HCT116 (cell line): ENCODE data around the gene JOSD1. TPM values are rescaled to one million over a fixed set of nuclear protein-coding genes. Genes with fewer than 3 reads are reported as not detected.

Experiments
- ATAC-seq: fragments of 200-7000 bp; cut with Tn5 transposase; 2 replicates; pipeline ENCODE4 v1.9.1; 2020; ENCODE audit warnings: mild to moderate bottlenecking, moderate library complexity
- BruUV-seq: library from RNA; stranded (reverse); fragments of 400-500 nt; replicated peaks from 2 replicates; lab custom pipeline; 2021; lab: Mats Ljungman, UMichigan
- CTCF ChIA-PET: fragments of 300-600 bp; sonication (Branson Sonifier 250); formaldehyde crosslinking; loops from one replicate; lab custom pipeline; 2021; ENCODE audit warnings: antibody characterized with exemption; lab: Charles Lee
- POLR2A ChIA-PET: fragments of 300-600, 350-600 bp; sonication (Branson Sonifier 250); formaldehyde crosslinking; loops from one replicate; lab custom pipeline; 2021; ENCODE audit warnings: antibody characterized with exemption; lab: Charles Lee
- RAD21 ChIA-PET, 2 experiments: fragments of 300-600 bp; sonication (Branson Sonifier 250); formaldehyde crosslinking; loops; one replicate each; lab custom pipeline; 2023; ENCODE audit warnings: low total read pairs in 2 of 2; ENCODE audit not compliant: uncharacterized antibody in 2 of 2, unreplicated experiment in 2 of 2, low non-redundant PET in 1 of 2; lab: Charles Lee
- DNase-seq: peaks from one replicate; pipeline ENCODE4 v3.0.0-alpha.2; 2010; ENCODE audit warnings: low read depth, low spot score
- H2AFZ ChIP-seq: fragments of 200-600 bp; shearing (Covaris generic), sonication (generic); 2 replicates; pipeline ENCODE4 v1.6.1; 2017; ENCODE audit warnings: low read depth, mixed run types, mixed read lengths, antibody characterized with exemption, low read length; ENCODE audit not compliant: poor library complexity, severe bottlenecking
- H3K27ac ChIP-seq: 2 replicates; pipeline ENCODE4 v1.5.1; 2012; ENCODE audit warnings: low read depth, low read length
- H3K27me3 ChIP-seq: fragments of 200-600 bp; sonication (generic); 2 replicates; pipeline ENCODE4 v1.6.1; 2016; ENCODE audit warnings: mixed run types, low read length, mixed read lengths; ENCODE audit not compliant: insufficient read depth
- H3K36me3 ChIP-seq, 2 experiments: fragments of 200-500 bp in 1 of 2; fragments of 200-600 bp in 1 of 2; sonication (Bioruptor generic) in 1 of 2; sonication (generic) in 1 of 2; 2 replicates each; pipeline versions ENCODE4 v1.5.1 to v1.6.1; 2014 to 2016; ENCODE audit warnings: low read length in 2 of 2, inconsistent platforms in 1 of 2, mixed read lengths in 1 of 2, mixed run types in 1 of 2; ENCODE audit not compliant: insufficient read depth in 2 of 2, control insufficient read depth in 1 of 2
- H3K4me1 ChIP-seq, 2 experiments: fragments of 200-600 bp in 1 of 2; sonication (generic) in 1 of 2; 2 replicates each; pipeline versions ENCODE4 v1.5.1 to v1.6.1; 2012 to 2017; ENCODE audit warnings: low read length in 2 of 2, inconsistent platforms in 1 of 2, mild to moderate bottlenecking in 1 of 2, mixed read lengths in 1 of 2, mixed run types in 1 of 2, moderate library complexity in 1 of 2; ENCODE audit not compliant: insufficient read depth in 2 of 2, control insufficient read depth in 1 of 2
- H3K4me2 ChIP-seq: fragments of 200-600 bp; sonication (generic); 2 replicates; pipeline ENCODE4 v1.6.1; 2017; ENCODE audit warnings: mixed run types, low read length, mixed read lengths
- H3K4me3 ChIP-seq, 2 experiments: fragments of 200-600 bp in 1 of 2; sonication (generic) in 1 of 2; replicated peaks in 1 of 2; 2 replicates each; pipeline ENCODE4 v1.5.1; 2011 to 2016; ENCODE audit warnings: low read length in 2 of 2, control low read depth in 1 of 2, low read depth in 1 of 2, mild to moderate bottlenecking in 1 of 2, mixed read lengths in 1 of 2, mixed run types in 1 of 2
- H3K79me2 ChIP-seq: fragments of 200-600 bp; sonication (generic); 2 replicates; pipeline ENCODE4 v1.6.1; 2017; ENCODE audit warnings: mild to moderate bottlenecking, mixed run types, low read length, moderate library complexity, mixed read lengths; ENCODE audit not compliant: insufficient read depth
- H3K9ac ChIP-seq: fragments of 200-600 bp; sonication (generic); 2 replicates; pipeline ENCODE4 v1.6.1; 2016; ENCODE audit warnings: low read length, mixed read lengths
- H3K9me2 ChIP-seq: fragments of 200-600 bp; sonication (generic), shearing (Covaris generic); 2 replicates; pipeline ENCODE4 v1.6.1; 2017; ENCODE audit warnings: mixed run types, mild to moderate bottlenecking, moderate library complexity; ENCODE audit not compliant: insufficient read depth
- H3K9me3 ChIP-seq, 2 experiments: fragments of 200-500 bp in 1 of 2; fragments of 200-600 bp in 1 of 2; sonication (Bioruptor generic) in 1 of 2; sonication (generic) in 1 of 2; 2 replicates each; pipeline ENCODE4 v1.6.1; 2014 to 2017; ENCODE audit warnings: low read length in 2 of 2, mixed read lengths in 2 of 2, inconsistent platforms in 1 of 2, low read depth in 1 of 2, mild to moderate bottlenecking in 1 of 2, mixed run types in 1 of 2, moderate library complexity in 1 of 2; ENCODE audit not compliant: control insufficient read depth in 1 of 2, insufficient read depth in 1 of 2
- H4K20me1 ChIP-seq: fragments of 200-600 bp; sonication (generic), shearing (Covaris generic); 2 replicates; pipeline ENCODE4 v1.6.1; 2017; ENCODE audit warnings: mixed run types, mild to moderate bottlenecking, moderate library complexity; ENCODE audit not compliant: insufficient read depth
- CBX3 ChIP-seq: IDR thresholded peaks from 2 replicates; pipeline ENCODE4 v1.6.1; 2012; ENCODE audit warnings: low read depth
- ELF1 ChIP-seq: IDR thresholded peaks from 2 replicates; pipeline ENCODE4 v1.6.1; 2012; ENCODE audit warnings: low read depth, borderline replicate concordance
- EZH2 ChIP-seq: fragments of 200-600 bp; sonication (generic); IDR thresholded peaks from 2 replicates; pipeline ENCODE4 v1.6.1; 2017; ENCODE audit warnings: antibody characterized with exemption, mixed run types
- EZH2phosphoT487 ChIP-seq: fragments of 200-600 bp; IDR thresholded peaks from 2 replicates; pipeline ENCODE4 v1.6.1; 2018; ENCODE audit warnings: antibody characterized with exemption, borderline replicate concordance
- FOSL1 ChIP-seq: IDR thresholded peaks from 2 replicates; pipeline ENCODE4 v1.6.1; 2012; ENCODE audit warnings: low read depth
- JUND ChIP-seq: IDR thresholded peaks from 2 replicates; pipeline ENCODE4 v1.6.1; 2012
- POLR2A ChIP-seq: IDR thresholded peaks from 2 replicates; pipeline ENCODE4 v1.7.0; 2011; ENCODE audit warnings: borderline replicate concordance; ENCODE audit not compliant: insufficient read depth, insufficient read length; ENCODE audit errors: extremely low read depth
- POLR2AphosphoS5 ChIP-seq: IDR thresholded peaks from 2 replicates; pipeline ENCODE4 v1.6.1; 2011; ENCODE audit warnings: mild to moderate bottlenecking, low read depth, low read length, moderate library complexity
- RAD21 ChIP-seq: IDR thresholded peaks from 2 replicates; pipeline ENCODE4 v1.6.1; 2012; ENCODE audit warnings: low read depth, mild to moderate bottlenecking
- SP1 ChIP-seq: IDR thresholded peaks from 2 replicates; pipeline ENCODE4 v1.6.1; 2012; ENCODE audit warnings: low read depth
- SRF ChIP-seq: IDR thresholded peaks from 2 replicates; pipeline ENCODE4 v1.6.1; 2012; ENCODE audit warnings: low read depth
- YY1 ChIP-seq: IDR thresholded peaks from 2 replicates; pipeline ENCODE4 v1.6.1; 2011; ENCODE audit warnings: low read length, low read depth, moderate library complexity, mild to moderate bottlenecking; ENCODE audit not compliant: insufficient replicate concordance; ENCODE audit errors: extremely low read depth
- intact Hi-C: fragments of 100-400 bp; cut with micrococcal nuclease; formaldehyde crosslinking; loops from 2 replicates; pipeline ENCODE4 v1.10.0; 2022
- total RNA-seq: library from RNA; stranded (reverse); gene quantifications from one replicate; pipeline ENCODE4 v1.2.1, GENCODE V29; 2021; ENCODE audit not compliant: unreplicated experiment
- TF ChIP-seq, protein P1 (sequence below), 3 experiments: fragments of 200-600 bp in 1 of 3; sonication (generic) in 1 of 3; IDR thresholded peaks in 2 of 3; conservative IDR thresholded peaks in 1 of 3; 2 replicates each; pipeline ENCODE4 v1.5.1; 2012 to 2017; ENCODE audit warnings: low read depth in 2 of 3, low read length in 2 of 3, antibody characterized with exemption in 1 of 3, borderline replicate concordance in 1 of 3, control low read depth in 1 of 3, mild to moderate bottlenecking in 1 of 3, mixed read lengths in 1 of 3, mixed run types in 1 of 3, moderate library complexity in 1 of 3; ENCODE audit not compliant: insufficient read depth in 1 of 3
- TF ChIP-seq, protein P2 (sequence below): IDR thresholded peaks from 2 replicates; pipeline ENCODE4 v1.6.1; 2012
- TF ChIP-seq, protein P3 (sequence below): IDR thresholded peaks from 2 replicates; pipeline ENCODE4 v1.6.1; 2011; ENCODE audit warnings: mild to moderate bottlenecking, low read length, moderate library complexity; ENCODE audit not compliant: insufficient replicate concordance; ENCODE audit errors: extremely low read depth
- TF ChIP-seq, protein P4 (sequence below): IDR thresholded peaks from 2 replicates; pipeline ENCODE4 v1.6.1; 2012; ENCODE audit warnings: low read depth

Gene JOSD1
- total RNA-seq, 1 experiment from 2014 or later = 67.3 TPM

DNA sequence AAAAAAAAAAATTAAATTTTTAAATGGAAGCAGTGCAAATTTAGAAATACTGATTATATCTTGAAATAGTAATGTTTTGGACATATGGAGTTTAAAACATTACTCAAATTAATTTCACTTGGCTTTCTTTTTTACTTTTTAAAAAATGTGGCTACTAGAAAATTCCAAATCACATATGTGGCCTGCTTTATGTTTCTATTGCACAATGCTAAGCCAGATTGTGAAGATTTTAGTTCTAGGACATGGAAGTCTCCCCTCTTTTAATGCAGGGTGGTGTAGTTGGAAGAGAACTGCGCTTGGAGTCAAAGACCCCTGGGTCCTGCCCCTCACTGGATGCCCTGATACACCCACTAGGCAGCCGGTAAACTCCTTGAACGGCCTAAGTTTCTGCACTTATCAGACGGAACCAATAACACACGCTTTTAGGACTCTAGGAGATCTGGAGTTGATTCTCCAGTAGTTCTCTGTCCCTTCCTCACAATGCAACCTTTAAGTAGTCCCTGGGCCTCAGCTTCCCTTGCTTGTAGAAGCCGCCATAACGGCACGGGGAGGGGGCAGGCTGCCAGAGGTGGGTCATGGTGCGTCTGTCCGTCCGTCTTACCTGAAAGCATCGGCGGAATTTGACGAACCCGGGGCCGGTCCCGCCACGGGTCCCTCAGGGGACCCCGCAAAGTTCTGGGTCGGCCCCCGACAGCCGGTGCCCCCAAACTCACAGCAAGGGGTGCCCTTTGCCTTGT lies 45.1 kb downstream of the JOSD1 start:
- Histone ChIP-seq H3K4me3 (peak overlapping the region; percentile 82 to 84), H3K9me2 (no peaks in the 10 kb centered on the region), H3K36me3 (no peaks in the 10 kb centered on the region), H4K20me1 (no peaks in the 10 kb centered on the region), H3K9ac (peak overlapping the region; percentile 84), H3K4me1 (peaks cover 4 to 24% of the 10 kb centered on the region in 2 experiments; a peak in 3 of 4 replicates), H3K79me2 (peaks cover 12% of the 10 kb centered on the region), H2AFZ (peak overlapping the region; percentile 94), H3K27me3 (no peaks in the 10 kb centered on the region), H3K9me3 (no peaks in the 10 kb centered on the region), H3K27ac (peak overlapping the region; percentile 84), H3K4me2 (peak overlapping the region; percentile 96)
- TF ChIP-seq, protein P1, sequence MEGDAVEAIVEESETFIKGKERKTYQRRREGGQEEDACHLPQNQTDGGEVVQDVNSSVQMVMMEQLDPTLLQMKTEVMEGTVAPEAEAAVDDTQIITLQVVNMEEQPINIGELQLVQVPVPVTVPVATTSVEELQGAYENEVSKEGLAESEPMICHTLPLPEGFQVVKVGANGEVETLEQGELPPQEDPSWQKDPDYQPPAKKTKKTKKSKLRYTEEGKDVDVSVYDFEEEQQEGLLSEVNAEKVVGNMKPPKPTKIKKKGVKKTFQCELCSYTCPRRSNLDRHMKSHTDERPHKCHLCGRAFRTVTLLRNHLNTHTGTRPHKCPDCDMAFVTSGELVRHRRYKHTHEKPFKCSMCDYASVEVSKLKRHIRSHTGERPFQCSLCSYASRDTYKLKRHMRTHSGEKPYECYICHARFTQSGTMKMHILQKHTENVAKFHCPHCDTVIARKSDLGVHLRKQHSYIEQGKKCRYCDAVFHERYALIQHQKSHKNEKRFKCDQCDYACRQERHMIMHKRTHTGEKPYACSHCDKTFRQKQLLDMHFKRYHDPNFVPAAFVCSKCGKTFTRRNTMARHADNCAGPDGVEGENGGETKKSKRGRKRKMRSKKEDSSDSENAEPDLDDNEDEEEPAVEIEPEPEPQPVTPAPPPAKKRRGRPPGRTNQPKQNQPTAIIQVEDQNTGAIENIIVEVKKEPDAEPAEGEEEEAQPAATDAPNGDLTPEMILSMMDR (IDR thresholded peaks at IDR 0.05 in 2 of 3, conservative IDR thresholded peaks at IDR 0.05 in 1 of 3; ENCODE audit: borderline replicate concordance in 1 of 3, insufficient read depth in 1 of 3, low read depth in 2 of 3, low read length in 2 of 3) = no peak
- TF ChIP-seq EZH2 = no peak
- TF ChIP-seq EZH2phosphoT487 = no peak
- no peak for TF ChIP-seq SP1
- TF ChIP-seq JUND = no peak
- TF ChIP-seq, protein P2, sequence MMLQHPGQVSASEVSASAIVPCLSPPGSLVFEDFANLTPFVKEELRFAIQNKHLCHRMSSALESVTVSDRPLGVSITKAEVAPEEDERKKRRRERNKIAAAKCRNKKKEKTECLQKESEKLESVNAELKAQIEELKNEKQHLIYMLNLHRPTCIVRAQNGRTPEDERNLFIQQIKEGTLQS = no peak
- no peak for TF ChIP-seq CBX3
- TF ChIP-seq YY1 = no peak
- no peak for TF ChIP-seq ELF1
- TF ChIP-seq POLR2A = no peak
- TF ChIP-seq, protein P3, sequence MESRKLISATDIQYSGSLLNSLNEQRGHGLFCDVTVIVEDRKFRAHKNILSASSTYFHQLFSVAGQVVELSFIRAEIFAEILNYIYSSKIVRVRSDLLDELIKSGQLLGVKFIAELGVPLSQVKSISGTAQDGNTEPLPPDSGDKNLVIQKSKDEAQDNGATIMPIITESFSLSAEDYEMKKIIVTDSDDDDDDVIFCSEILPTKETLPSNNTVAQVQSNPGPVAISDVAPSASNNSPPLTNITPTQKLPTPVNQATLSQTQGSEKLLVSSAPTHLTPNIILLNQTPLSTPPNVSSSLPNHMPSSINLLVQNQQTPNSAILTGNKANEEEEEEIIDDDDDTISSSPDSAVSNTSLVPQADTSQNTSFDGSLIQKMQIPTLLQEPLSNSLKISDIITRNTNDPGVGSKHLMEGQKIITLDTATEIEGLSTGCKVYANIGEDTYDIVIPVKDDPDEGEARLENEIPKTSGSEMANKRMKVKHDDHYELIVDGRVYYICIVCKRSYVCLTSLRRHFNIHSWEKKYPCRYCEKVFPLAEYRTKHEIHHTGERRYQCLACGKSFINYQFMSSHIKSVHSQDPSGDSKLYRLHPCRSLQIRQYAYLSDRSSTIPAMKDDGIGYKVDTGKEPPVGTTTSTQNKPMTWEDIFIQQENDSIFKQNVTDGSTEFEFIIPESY = no peak
- TF ChIP-seq, protein P4, sequence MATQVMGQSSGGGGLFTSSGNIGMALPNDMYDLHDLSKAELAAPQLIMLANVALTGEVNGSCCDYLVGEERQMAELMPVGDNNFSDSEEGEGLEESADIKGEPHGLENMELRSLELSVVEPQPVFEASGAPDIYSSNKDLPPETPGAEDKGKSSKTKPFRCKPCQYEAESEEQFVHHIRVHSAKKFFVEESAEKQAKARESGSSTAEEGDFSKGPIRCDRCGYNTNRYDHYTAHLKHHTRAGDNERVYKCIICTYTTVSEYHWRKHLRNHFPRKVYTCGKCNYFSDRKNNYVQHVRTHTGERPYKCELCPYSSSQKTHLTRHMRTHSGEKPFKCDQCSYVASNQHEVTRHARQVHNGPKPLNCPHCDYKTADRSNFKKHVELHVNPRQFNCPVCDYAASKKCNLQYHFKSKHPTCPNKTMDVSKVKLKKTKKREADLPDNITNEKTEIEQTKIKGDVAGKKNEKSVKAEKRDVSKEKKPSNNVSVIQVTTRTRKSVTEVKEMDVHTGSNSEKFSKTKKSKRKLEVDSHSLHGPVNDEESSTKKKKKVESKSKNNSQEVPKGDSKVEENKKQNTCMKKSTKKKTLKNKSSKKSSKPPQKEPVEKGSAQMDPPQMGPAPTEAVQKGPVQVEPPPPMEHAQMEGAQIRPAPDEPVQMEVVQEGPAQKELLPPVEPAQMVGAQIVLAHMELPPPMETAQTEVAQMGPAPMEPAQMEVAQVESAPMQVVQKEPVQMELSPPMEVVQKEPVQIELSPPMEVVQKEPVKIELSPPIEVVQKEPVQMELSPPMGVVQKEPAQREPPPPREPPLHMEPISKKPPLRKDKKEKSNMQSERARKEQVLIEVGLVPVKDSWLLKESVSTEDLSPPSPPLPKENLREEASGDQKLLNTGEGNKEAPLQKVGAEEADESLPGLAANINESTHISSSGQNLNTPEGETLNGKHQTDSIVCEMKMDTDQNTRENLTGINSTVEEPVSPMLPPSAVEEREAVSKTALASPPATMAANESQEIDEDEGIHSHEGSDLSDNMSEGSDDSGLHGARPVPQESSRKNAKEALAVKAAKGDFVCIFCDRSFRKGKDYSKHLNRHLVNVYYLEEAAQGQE = no peak
- TF ChIP-seq POLR2AphosphoS5 = no peak
- no peak for TF ChIP-seq RAD21
- no peak for TF ChIP-seq SRF
- TF ChIP-seq FOSL1 = no peak
- RAD21 ChIA-PET = no interaction called here
- peak; percentile 30 for ATAC-seq
- CTCF ChIA-PET = no interaction called here
- DNase-seq = no peak
- POLR2A ChIA-PET = no interaction called here
- BruUV-seq = TSS peak; percentile 88
- intact Hi-C loops = loop anchor here (2.0 kb wide), 1 partner anchor 25 kb away; the partner anchor contains the start of gene TOMM22
